Effector memory CD8-positive, alpha-beta T cell (primary cell): ENCODE measurements around the gene NPBWR2.
"Not testable (repeated sequence)": the region's sequence is repeated elsewhere in the genome, so short reads cannot be mapped to it uniquely, and the experiment has no call there.

Source experiments
- ATAC-seq: fragments of 150-1000 bp; cut with Tn5 transposase; replicated peaks from 2 replicates; pipeline ENCODE4 v1.10.0; 2021; ENCODE audit warnings: mild to moderate bottlenecking, moderate library complexity
- DNase-seq, 3 experiments: peaks; one replicate each; pipeline ENCODE4 v3.0.0; 2021
- H3K27ac Mint-ChIP-seq, 2 donors: one replicate each; pipeline ENCODE4 v1.8.0; 2022; ENCODE audit warnings: mild to moderate bottlenecking in 2 of 2, mixed read lengths in 2 of 2, moderate library complexity in 2 of 2
- H3K27me3 Mint-ChIP-seq, 2 donors: one replicate each; pipeline ENCODE4 v1.8.0; 2022; ENCODE audit warnings: mixed read lengths in 2 of 2
- H3K36me3 Mint-ChIP-seq: one replicate; pipeline ENCODE4 v1.8.0; 2022; ENCODE audit warnings: mild to moderate bottlenecking, moderate library complexity, mixed read lengths; ENCODE audit not compliant: insufficient read depth
- H3K4me1 Mint-ChIP-seq, 2 donors: one replicate each; pipeline ENCODE4 v1.8.0; 2022; ENCODE audit warnings: low read depth in 2 of 2, mixed read lengths in 2 of 2
- H3K4me3 Mint-ChIP-seq, 2 donors: one replicate each; pipeline ENCODE4 v1.8.0; 2022; ENCODE audit warnings: mild to moderate bottlenecking in 2 of 2, mixed read lengths in 2 of 2, moderate library complexity in 2 of 2
- H3K9me3 Mint-ChIP-seq, 2 donors: one replicate each; pipeline ENCODE4 v1.8.0; 2022; ENCODE audit warnings: mixed read lengths in 2 of 2

The NPBWR2 gene

GRCh38 chr20:64138276-64138815 lies 31.0 kb upstream of the NPBWR2 start:
- no peaks in the 10 kb centered on the region for H3K4me1 Mint-ChIP-seq
- ATAC-seq: no peak
- no peaks in the 10 kb centered on the region for H3K36me3 Mint-ChIP-seq
- peaks cover 28 to 44% of the 10 kb centered on the region in 2 donors for H3K27me3 Mint-ChIP-seq
- no peak overlapping the region for H3K27ac Mint-ChIP-seq
- DNase-seq: no peak
- no peaks in the 10 kb centered on the region for H3K9me3 Mint-ChIP-seq
- no peak overlapping the region for H3K4me3 Mint-ChIP-seq

- no peaks in the 10 kb centered on the region for H3K36me3 Mint-ChIP-seq
- H3K9me3 Mint-ChIP-seq: no peaks in the 10 kb centered on the region
- peaks cover 28 to 44% of the 10 kb centered on the region in 2 donors for H3K27me3 Mint-ChIP-seq
- no peak for DNase-seq
- no peak overlapping the region for H3K27ac Mint-ChIP-seq
- no peak for ATAC-seq
- no peak overlapping the region for H3K4me3 Mint-ChIP-seq
- H3K4me1 Mint-ChIP-seq: no peaks in the 10 kb centered on the region
Observed at GRCh38 chr20:64137598-64138031, 30.2 kb upstream of the NPBWR2 start.

- no peak overlapping the region for H3K27ac Mint-ChIP-seq
- no peaks in the 10 kb centered on the region for H3K9me3 Mint-ChIP-seq
- H3K4me3 Mint-ChIP-seq: no peak overlapping the region
- H3K36me3 Mint-ChIP-seq: no peaks in the 10 kb centered on the region
- no peak for ATAC-seq
- H3K4me1 Mint-ChIP-seq: no peaks in the 10 kb centered on the region
- no peak for DNase-seq
- peaks cover 22 to 33% of the 10 kb centered on the region in 2 donors for H3K27me3 Mint-ChIP-seq
Observed at GRCh38 chr20:64136004-64136710, 28.8 kb upstream of the NPBWR2 start.

- not testable (repeated sequence) for H3K4me3 Mint-ChIP-seq, ATAC-seq, H3K4me1 Mint-ChIP-seq, DNase-seq, H3K36me3 Mint-ChIP-seq, H3K9me3 Mint-ChIP-seq, H3K27ac Mint-ChIP-seq
- peaks cover 23 to 36% of the 10 kb centered on the region in 2 donors for H3K27me3 Mint-ChIP-seq
Observed at GRCh38 chr20:64134744-64135143, 27.4 kb upstream of the NPBWR2 start.

GRCh38 chr20:64133951-64134407 lies 26.6 kb upstream of the NPBWR2 start:
- H3K4me3 Mint-ChIP-seq: no peak overlapping the region
- H3K9me3 Mint-ChIP-seq: no peaks in the 10 kb centered on the region
- no peak overlapping the region for H3K27ac Mint-ChIP-seq
- H3K4me1 Mint-ChIP-seq: no peaks in the 10 kb centered on the region
- DNase-seq: no peak
- H3K27me3 Mint-ChIP-seq: peaks cover 30 to 43% of the 10 kb centered on the region in 2 donors
- peak; percentile 14 for ATAC-seq
- no peaks in the 10 kb centered on the region for H3K36me3 Mint-ChIP-seq

- Mint-ChIP-seq H3K4me3 (no peak overlapping the region), H3K27ac (no peak overlapping the region), H3K9me3 (no peaks in the 10 kb centered on the region), H3K36me3 (no peaks in the 10 kb centered on the region), H3K4me1 (no peaks in the 10 kb centered on the region), H3K27me3 (peaks cover 39 to 48% of the 10 kb centered on the region in 2 donors)
- ATAC-seq (no peak), DNase-seq (no peak)
Observed at GRCh38 chr20:64131406-64131805, 24.0 kb upstream of the NPBWR2 start.

GRCh38 chr20:64130876-64131275 lies 23.5 kb upstream of the NPBWR2 start:
- Mint-ChIP-seq H3K27ac (no peak overlapping the region), H3K36me3 (no peaks in the 10 kb centered on the region), H3K27me3 (peaks cover 34 to 43% of the 10 kb centered on the region in 2 donors), H3K4me1 (no peaks in the 10 kb centered on the region), H3K4me3 (no peak overlapping the region), H3K9me3 (no peaks in the 10 kb centered on the region)
- ATAC-seq: no peak
- no peak for DNase-seq

- H3K27me3 Mint-ChIP-seq: peaks cover 29 to 36% of the 10 kb centered on the region in 2 donors
- H3K9me3 Mint-ChIP-seq: no peaks in the 10 kb centered on the region
- H3K4me3 Mint-ChIP-seq: no peak overlapping the region
- H3K27ac Mint-ChIP-seq: no peak overlapping the region
- no peaks in the 10 kb centered on the region for H3K36me3 Mint-ChIP-seq
- no peak for ATAC-seq
- no peak for DNase-seq
- H3K4me1 Mint-ChIP-seq: no peaks in the 10 kb centered on the region
Observed at GRCh38 chr20:64130271-64130670, 22.9 kb upstream of the NPBWR2 start.

- H3K36me3 Mint-ChIP-seq: no peaks in the 10 kb centered on the region
- H3K4me1 Mint-ChIP-seq: no peaks in the 10 kb centered on the region
- no peak for DNase-seq
- no peak for ATAC-seq
- peaks cover 32 to 35% of the 10 kb centered on the region in 2 donors for H3K27me3 Mint-ChIP-seq
- no peak overlapping the region for H3K27ac Mint-ChIP-seq
- H3K9me3 Mint-ChIP-seq: no peaks in the 10 kb centered on the region
- no peak overlapping the region for H3K4me3 Mint-ChIP-seq
Observed at GRCh38 chr20:64129146-64129782, 21.9 kb upstream of the NPBWR2 start.

GRCh38 chr20:64123517-64123916 lies 16.2 kb upstream of the NPBWR2 start:
- H3K27ac Mint-ChIP-seq, H3K4me1 Mint-ChIP-seq, ATAC-seq, DNase-seq, H3K4me3 Mint-ChIP-seq, H3K9me3 Mint-ChIP-seq: not testable (repeated sequence)
- H3K36me3 Mint-ChIP-seq: peaks cover 13% of the 10 kb centered on the region
- H3K27me3 Mint-ChIP-seq: peaks cover 23 to 26% of the 10 kb centered on the region in 2 donors

GRCh38 chr20:64122927-64123326 lies 15.6 kb upstream of the NPBWR2 start:
- H3K4me3 Mint-ChIP-seq, DNase-seq, H3K4me1 Mint-ChIP-seq, ATAC-seq, H3K27ac Mint-ChIP-seq, H3K9me3 Mint-ChIP-seq: not testable (repeated sequence)
- Mint-ChIP-seq H3K27me3 (peaks cover 19 to 20% of the 10 kb centered on the region in 2 donors), H3K36me3 (peaks cover 13% of the 10 kb centered on the region)

- Mint-ChIP-seq H3K27ac (no peak overlapping the region), H3K27me3 (peaks cover 19 to 20% of the 10 kb centered on the region in 2 donors), H3K4me3 (no peak overlapping the region), H3K9me3 (no peaks in the 10 kb centered on the region), H3K4me1 (peaks cover 8 to 9% of the 10 kb centered on the region in 2 donors), H3K36me3 (peaks cover 16% of the 10 kb centered on the region)
- ATAC-seq (no peak), DNase-seq (no peak)
Observed at GRCh38 chr20:64121586-64121985, 14.2 kb upstream of the NPBWR2 start.

GRCh38 chr20:64119681-64120341 lies 12.4 kb upstream of the NPBWR2 start:
- H3K36me3 Mint-ChIP-seq: peaks cover 16% of the 10 kb centered on the region
- no peak for DNase-seq
- H3K27me3 Mint-ChIP-seq: peaks cover 19 to 20% of the 10 kb centered on the region in 2 donors
- H3K9me3 Mint-ChIP-seq: no peaks in the 10 kb centered on the region
- H3K4me3 Mint-ChIP-seq: peak overlapping the region; percentile 63 to 79
- H3K27ac Mint-ChIP-seq: peak overlapping the region; percentile 41 to 98
- H3K4me1 Mint-ChIP-seq: peaks cover 8 to 9% of the 10 kb centered on the region in 2 donors
- ATAC-seq: no peak
